Esophagus muscularis mucosa (tissue), 3 donors: ENCODE results near the gene DIRAS1.

Experiments used
- POLR2A ChIP-seq: fragments of 450-650 bp; IDR thresholded peaks from one replicate; pipeline ENCODE4 v1.6.1; 2017; ENCODE audit warnings: antibody characterized with exemption, moderate library complexity, mild to moderate bottlenecking, low read depth
- POLR2AphosphoS5 ChIP-seq, 2 donors: sonication (generic); formaldehyde crosslinking; IDR thresholded peaks; one replicate each; pipeline ENCODE4 v1.6.1; 2017; ENCODE audit warnings: antibody characterized with exemption in 2 of 2
- TF ChIP-seq, protein P1 (sequence below), 3 experiments: fragments of 200-600 bp in 2 of 3; fragments of 450-650 bp in 1 of 3; sonication (generic) in 2 of 3; IDR thresholded peaks; one replicate each; pipeline ENCODE4 v1.5.1; 2017 to 2019; ENCODE audit warnings: antibody characterized with exemption in 3 of 3, mild to moderate bottlenecking in 2 of 3, moderate library complexity in 1 of 3

GRCh38 chr19:2686360-2686759 lies 34.8 kb downstream of the DIRAS1 start:
- TF ChIP-seq, protein P1, sequence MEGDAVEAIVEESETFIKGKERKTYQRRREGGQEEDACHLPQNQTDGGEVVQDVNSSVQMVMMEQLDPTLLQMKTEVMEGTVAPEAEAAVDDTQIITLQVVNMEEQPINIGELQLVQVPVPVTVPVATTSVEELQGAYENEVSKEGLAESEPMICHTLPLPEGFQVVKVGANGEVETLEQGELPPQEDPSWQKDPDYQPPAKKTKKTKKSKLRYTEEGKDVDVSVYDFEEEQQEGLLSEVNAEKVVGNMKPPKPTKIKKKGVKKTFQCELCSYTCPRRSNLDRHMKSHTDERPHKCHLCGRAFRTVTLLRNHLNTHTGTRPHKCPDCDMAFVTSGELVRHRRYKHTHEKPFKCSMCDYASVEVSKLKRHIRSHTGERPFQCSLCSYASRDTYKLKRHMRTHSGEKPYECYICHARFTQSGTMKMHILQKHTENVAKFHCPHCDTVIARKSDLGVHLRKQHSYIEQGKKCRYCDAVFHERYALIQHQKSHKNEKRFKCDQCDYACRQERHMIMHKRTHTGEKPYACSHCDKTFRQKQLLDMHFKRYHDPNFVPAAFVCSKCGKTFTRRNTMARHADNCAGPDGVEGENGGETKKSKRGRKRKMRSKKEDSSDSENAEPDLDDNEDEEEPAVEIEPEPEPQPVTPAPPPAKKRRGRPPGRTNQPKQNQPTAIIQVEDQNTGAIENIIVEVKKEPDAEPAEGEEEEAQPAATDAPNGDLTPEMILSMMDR (IDR thresholded peaks at IDR 0.05), result no peak
- TF ChIP-seq POLR2A (no peak), POLR2AphosphoS5 (IDR thresholded peaks at IDR 0.05) (no peak)
